ENCODE measurements around the gene ADAMTSL1.

Gene ADAMTSL1

GRCh38 chr9:18429070-18429469 lies 44.9 kb upstream of the ADAMTSL1 start:
- no peak overlapping the region for H3K4me3 ChIP-seq (ENCODE audit: low read length, poor library complexity, severe bottlenecking)
- H3K9me2 ChIP-seq (replicated peaks; ENCODE audit: low read depth, low read length) = no peaks in the 10 kb centered on the region
- no peaks in the 10 kb centered on the region for H3F3A ChIP-seq (ENCODE audit: low read depth)
- TF ChIP-seq, protein P1, sequence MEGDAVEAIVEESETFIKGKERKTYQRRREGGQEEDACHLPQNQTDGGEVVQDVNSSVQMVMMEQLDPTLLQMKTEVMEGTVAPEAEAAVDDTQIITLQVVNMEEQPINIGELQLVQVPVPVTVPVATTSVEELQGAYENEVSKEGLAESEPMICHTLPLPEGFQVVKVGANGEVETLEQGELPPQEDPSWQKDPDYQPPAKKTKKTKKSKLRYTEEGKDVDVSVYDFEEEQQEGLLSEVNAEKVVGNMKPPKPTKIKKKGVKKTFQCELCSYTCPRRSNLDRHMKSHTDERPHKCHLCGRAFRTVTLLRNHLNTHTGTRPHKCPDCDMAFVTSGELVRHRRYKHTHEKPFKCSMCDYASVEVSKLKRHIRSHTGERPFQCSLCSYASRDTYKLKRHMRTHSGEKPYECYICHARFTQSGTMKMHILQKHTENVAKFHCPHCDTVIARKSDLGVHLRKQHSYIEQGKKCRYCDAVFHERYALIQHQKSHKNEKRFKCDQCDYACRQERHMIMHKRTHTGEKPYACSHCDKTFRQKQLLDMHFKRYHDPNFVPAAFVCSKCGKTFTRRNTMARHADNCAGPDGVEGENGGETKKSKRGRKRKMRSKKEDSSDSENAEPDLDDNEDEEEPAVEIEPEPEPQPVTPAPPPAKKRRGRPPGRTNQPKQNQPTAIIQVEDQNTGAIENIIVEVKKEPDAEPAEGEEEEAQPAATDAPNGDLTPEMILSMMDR (conservative IDR thresholded peaks at IDR 0.05; ENCODE audit: low read length) = no peak
- no peak for TF ChIP-seq EZH2phosphoT487 (IDR thresholded peaks at IDR 0.05; ENCODE audit: borderline replicate concordance)
- H3K9me3 ChIP-seq (ENCODE audit: insufficient read depth, low read depth, low read length) = no peaks in the 10 kb centered on the region
- no peak overlapping the region for H3K4me2 ChIP-seq (ENCODE audit: low read depth, low read length, poor library complexity, severe bottlenecking)
- H3K27me3 ChIP-seq (ENCODE audit: insufficient read depth, low read length, poor library complexity, severe bottlenecking) = no peaks in the 10 kb centered on the region
- H3K4me1 ChIP-seq (ENCODE audit: insufficient read depth, low read length, poor library complexity, severe bottlenecking) = no peaks in the 10 kb centered on the region
- H4K20me1 ChIP-seq (ENCODE audit: insufficient read depth, low read length, poor library complexity, severe bottlenecking) = no peaks in the 10 kb centered on the region
- no peaks in the 10 kb centered on the region for H3K79me2 ChIP-seq (ENCODE audit: insufficient read depth, low read length)
- no peak overlapping the region for H2AFZ ChIP-seq (ENCODE audit: low read length)
- no peak overlapping the region for H3K9ac ChIP-seq (ENCODE audit: low read depth, low read length, poor library complexity, severe bottlenecking)
- no peaks in the 10 kb centered on the region for H3K36me3 ChIP-seq (ENCODE audit: insufficient read depth, low read length)

- no peaks in the 10 kb centered on the region for H3K9me3 ChIP-seq (ENCODE audit: insufficient read depth, low read depth, low read length)
- H3K4me3 ChIP-seq (ENCODE audit: low read length, poor library complexity, severe bottlenecking) = no peak overlapping the region
- no peaks in the 10 kb centered on the region for H3K27me3 ChIP-seq (ENCODE audit: insufficient read depth, low read length, poor library complexity, severe bottlenecking)
- H3K79me2 ChIP-seq (ENCODE audit: insufficient read depth, low read length) = no peaks in the 10 kb centered on the region
- H2AFZ ChIP-seq (ENCODE audit: low read length) = no peak overlapping the region
- H3F3A ChIP-seq (ENCODE audit: low read depth) = no peaks in the 10 kb centered on the region
- no peaks in the 10 kb centered on the region for H3K9me2 ChIP-seq (replicated peaks; ENCODE audit: low read depth, low read length)
- no peaks in the 10 kb centered on the region for H3K4me1 ChIP-seq (ENCODE audit: insufficient read depth, low read length, poor library complexity, severe bottlenecking)
- no peaks in the 10 kb centered on the region for H4K20me1 ChIP-seq (ENCODE audit: insufficient read depth, low read length, poor library complexity, severe bottlenecking)
- H3K9ac ChIP-seq (ENCODE audit: low read depth, low read length, poor library complexity, severe bottlenecking) = no peak overlapping the region
- no peak overlapping the region for H3K4me2 ChIP-seq (ENCODE audit: low read depth, low read length, poor library complexity, severe bottlenecking)
- no peaks in the 10 kb centered on the region for H3K36me3 ChIP-seq (ENCODE audit: insufficient read depth, low read length)
- TF ChIP-seq, protein P1 (conservative IDR thresholded peaks at IDR 0.05; ENCODE audit: low read length) = no peak
- TF ChIP-seq EZH2phosphoT487 (IDR thresholded peaks at IDR 0.05; ENCODE audit: borderline replicate concordance) = no peak
Observed at GRCh38 chr9:18433620-18434019, 40.3 kb upstream of the ADAMTSL1 start.

DNA sequence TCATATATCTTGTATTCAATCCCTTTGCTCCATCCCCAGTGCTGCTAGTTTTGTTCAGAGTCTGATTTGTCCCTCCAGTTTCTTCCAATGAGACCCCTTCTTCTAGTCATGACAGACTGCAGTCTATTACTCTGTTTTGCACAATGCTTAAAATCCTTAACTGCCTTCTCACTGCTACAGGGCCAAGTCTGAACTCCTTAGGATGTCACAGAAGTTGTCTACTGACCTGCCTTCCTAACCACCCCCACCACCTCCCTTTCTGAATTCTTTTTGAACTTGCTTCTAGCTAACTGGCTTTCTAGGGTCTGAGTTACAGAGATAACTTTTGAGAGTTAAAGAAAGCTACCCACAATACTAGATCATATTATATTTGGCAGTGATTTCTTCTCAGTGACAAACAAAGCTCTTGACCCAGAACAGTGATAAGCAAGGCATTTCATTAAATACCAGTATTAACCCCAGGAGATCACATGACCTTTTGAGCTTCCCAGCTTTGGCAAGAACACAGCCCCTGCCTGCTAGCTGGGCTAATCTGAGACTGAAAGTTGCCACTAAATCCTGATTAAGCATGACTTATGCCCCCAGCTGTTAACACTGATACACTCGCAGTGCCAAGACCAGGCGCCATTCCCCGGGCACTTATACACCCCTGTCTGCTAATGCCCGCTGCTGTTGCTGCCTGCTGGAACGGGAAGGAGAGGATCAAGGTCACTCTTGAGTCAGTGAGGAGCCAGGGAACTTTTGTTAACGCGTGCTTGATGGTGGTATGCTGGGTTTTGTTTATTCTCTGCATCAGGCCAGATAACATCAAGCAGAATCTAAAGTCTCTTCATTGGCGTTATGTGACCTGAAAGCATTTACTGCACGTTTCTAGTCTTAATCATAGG lies 36.4 kb upstream of the ADAMTSL1 start:
- no peak overlapping the region for H2AFZ ChIP-seq (ENCODE audit: low read length)
- no peaks in the 10 kb centered on the region for H3K9me3 ChIP-seq (ENCODE audit: insufficient read depth, low read depth, low read length)
- no peaks in the 10 kb centered on the region for H3K9me2 ChIP-seq (replicated peaks; ENCODE audit: low read depth, low read length)
- no peaks in the 10 kb centered on the region for H3K36me3 ChIP-seq (ENCODE audit: insufficient read depth, low read length)
- no peak overlapping the region for H3K9ac ChIP-seq (ENCODE audit: low read depth, low read length, poor library complexity, severe bottlenecking)
- H3F3A ChIP-seq (ENCODE audit: low read depth) = no peaks in the 10 kb centered on the region
- H4K20me1 ChIP-seq (ENCODE audit: insufficient read depth, low read length, poor library complexity, severe bottlenecking) = no peaks in the 10 kb centered on the region
- H3K4me2 ChIP-seq (ENCODE audit: low read depth, low read length, poor library complexity, severe bottlenecking) = no peak overlapping the region
- TF ChIP-seq EZH2phosphoT487 (IDR thresholded peaks at IDR 0.05; ENCODE audit: borderline replicate concordance) = no peak
- TF ChIP-seq, protein P1 (conservative IDR thresholded peaks at IDR 0.05; ENCODE audit: low read length) = no peak
- no peak overlapping the region for H3K4me3 ChIP-seq (ENCODE audit: low read length, poor library complexity, severe bottlenecking)
- H3K4me1 ChIP-seq (ENCODE audit: insufficient read depth, low read length, poor library complexity, severe bottlenecking) = no peaks in the 10 kb centered on the region
- H3K27me3 ChIP-seq (ENCODE audit: insufficient read depth, low read length, poor library complexity, severe bottlenecking) = no peaks in the 10 kb centered on the region
- no peaks in the 10 kb centered on the region for H3K79me2 ChIP-seq (ENCODE audit: insufficient read depth, low read length)
